Astrocyte (in vitro differentiated cells and primary cell): ENCODE data around the gene AP3B1. TPM values are rescaled to one million over a fixed set of nuclear protein-coding genes. Genes with fewer than 3 reads are reported as not detected.

Source experiments
- DNase-seq: peaks from one replicate; pipeline ENCODE4 v3.0.0-alpha.2; 2010; ENCODE audit warnings: low read depth
- FAIRE-seq: peaks from 2 replicates; lab custom pipeline; 2011; peaks lifted over from hg19 to GRCh38; lab: Jason Lieb, UNC
- H2AFZ ChIP-seq: 2 replicates; pipeline ENCODE4 v1.6.0; 2012; ENCODE audit warnings: low read depth, low read length, inconsistent platforms
- H3K27ac ChIP-seq: 2 replicates; pipeline ENCODE4 v1.5.1; 2011; ENCODE audit warnings: low read depth, low read length, inconsistent platforms
- H3K27me3 ChIP-seq: 2 replicates; pipeline ENCODE4 v1.6.0; 2011; ENCODE audit warnings: low read length, inconsistent platforms; ENCODE audit not compliant: insufficient read depth
- H3K36me3 ChIP-seq: 2 replicates; pipeline ENCODE4 v1.5.1; 2011; ENCODE audit warnings: low read length, inconsistent platforms; ENCODE audit not compliant: insufficient read depth
- H3K4me1 ChIP-seq: 2 replicates; pipeline ENCODE4 v1.5.1; 2011; ENCODE audit warnings: low read length, inconsistent platforms; ENCODE audit not compliant: insufficient read depth
- H3K4me2 ChIP-seq: 2 replicates; pipeline ENCODE4 v1.6.0; 2012; ENCODE audit warnings: low read length, inconsistent platforms
- H3K4me3 ChIP-seq: 2 replicates; pipeline ENCODE4 v1.5.1; 2011; ENCODE audit warnings: low read depth, mild to moderate bottlenecking, low read length, inconsistent platforms; ENCODE audit not compliant: insufficient read depth
- H3K79me2 ChIP-seq: 2 replicates; pipeline ENCODE4 v1.6.0; 2012; ENCODE audit warnings: mild to moderate bottlenecking, low read length, inconsistent platforms; ENCODE audit not compliant: insufficient read depth
- H3K9ac ChIP-seq: 2 replicates; pipeline ENCODE4 v1.6.0; 2012; ENCODE audit warnings: mild to moderate bottlenecking, low read length, inconsistent platforms
- H3K9me3 ChIP-seq: 2 replicates; pipeline ENCODE4 v1.5.1; 2012; ENCODE audit warnings: low read depth, mild to moderate bottlenecking, low read length, inconsistent platforms; ENCODE audit not compliant: insufficient read depth
- H4K20me1 ChIP-seq: 2 replicates; pipeline ENCODE4 v1.6.0; 2012; ENCODE audit warnings: low read length, inconsistent platforms; ENCODE audit not compliant: insufficient read depth
- H3K27ac Mint-ChIP-seq: one replicate; pipeline ENCODE4 v1.8.0; 2021; ENCODE audit warnings: mild to moderate bottlenecking, mixed read lengths; ENCODE audit not compliant: unreplicated experiment
- H3K27me3 Mint-ChIP-seq: one replicate; pipeline ENCODE4 v1.8.0; 2021; ENCODE audit warnings: low read depth, mixed read lengths; ENCODE audit not compliant: unreplicated experiment
- H3K36me3 Mint-ChIP-seq: one replicate; pipeline ENCODE4 v1.8.0; 2021; ENCODE audit warnings: low read depth, mixed read lengths; ENCODE audit not compliant: unreplicated experiment
- H3K4me1 Mint-ChIP-seq: one replicate; pipeline ENCODE4 v1.8.0; 2021; ENCODE audit warnings: low read depth, mixed read lengths; ENCODE audit not compliant: unreplicated experiment
- H3K4me3 Mint-ChIP-seq: one replicate; pipeline ENCODE4 v1.8.0; 2021; ENCODE audit warnings: mild to moderate bottlenecking, moderate library complexity, mixed read lengths; ENCODE audit not compliant: unreplicated experiment
- H3K9me3 Mint-ChIP-seq: one replicate; pipeline ENCODE4 v1.8.0; 2021; ENCODE audit warnings: mild to moderate bottlenecking, mixed read lengths; ENCODE audit not compliant: unreplicated experiment
- EZH2 ChIP-seq: IDR thresholded peaks from 2 replicates; pipeline ENCODE4 v1.6.1; 2012; ENCODE audit warnings: mild to moderate bottlenecking, low read length, inconsistent platforms; ENCODE audit not compliant: insufficient read depth
- total RNA-seq: library from RNA; stranded (reverse); gene quantifications from 2 replicates; pipeline ENCODE4 v1.2.1, GENCODE V29; 2021
- TF ChIP-seq, protein P1 (sequence below): IDR thresholded peaks from 2 replicates; pipeline ENCODE4 v1.5.1; 2011; ENCODE audit warnings: low read depth, mild to moderate bottlenecking, inconsistent platforms, low read length, moderate library complexity; ENCODE audit not compliant: insufficient read depth

Gene AP3B1
- total RNA-seq, 1 donor from 2014 or later: 64.8 TPM

GRCh38 chr5:78003450-78003849 lies 291.0 kb downstream of the AP3B1 start:
- Mint-ChIP-seq H3K9me3 (peaks cover 2% of the 10 kb centered on the region), H3K27me3 (peaks cover 2% of the 10 kb centered on the region), H3K4me3 (no peak overlapping the region), H3K36me3 (peaks cover 11% of the 10 kb centered on the region), H3K27ac (no peak overlapping the region), H3K4me1 (peaks cover 11% of the 10 kb centered on the region)
- no peak overlapping the region for H3K9ac ChIP-seq
- no peak overlapping the region for H3K4me3 ChIP-seq
- H4K20me1 ChIP-seq: no peaks in the 10 kb centered on the region
- no peaks in the 10 kb centered on the region for H3K79me2 ChIP-seq
- peaks cover 5% of the 10 kb centered on the region for H3K36me3 ChIP-seq
- no peak overlapping the region for H3K4me2 ChIP-seq
- peaks cover 2% of the 10 kb centered on the region for H3K4me1 ChIP-seq
- H3K27ac ChIP-seq: no peak overlapping the region
- no peak for DNase-seq
- no peaks in the 10 kb centered on the region for H3K27me3 ChIP-seq
- TF ChIP-seq, protein P1, sequence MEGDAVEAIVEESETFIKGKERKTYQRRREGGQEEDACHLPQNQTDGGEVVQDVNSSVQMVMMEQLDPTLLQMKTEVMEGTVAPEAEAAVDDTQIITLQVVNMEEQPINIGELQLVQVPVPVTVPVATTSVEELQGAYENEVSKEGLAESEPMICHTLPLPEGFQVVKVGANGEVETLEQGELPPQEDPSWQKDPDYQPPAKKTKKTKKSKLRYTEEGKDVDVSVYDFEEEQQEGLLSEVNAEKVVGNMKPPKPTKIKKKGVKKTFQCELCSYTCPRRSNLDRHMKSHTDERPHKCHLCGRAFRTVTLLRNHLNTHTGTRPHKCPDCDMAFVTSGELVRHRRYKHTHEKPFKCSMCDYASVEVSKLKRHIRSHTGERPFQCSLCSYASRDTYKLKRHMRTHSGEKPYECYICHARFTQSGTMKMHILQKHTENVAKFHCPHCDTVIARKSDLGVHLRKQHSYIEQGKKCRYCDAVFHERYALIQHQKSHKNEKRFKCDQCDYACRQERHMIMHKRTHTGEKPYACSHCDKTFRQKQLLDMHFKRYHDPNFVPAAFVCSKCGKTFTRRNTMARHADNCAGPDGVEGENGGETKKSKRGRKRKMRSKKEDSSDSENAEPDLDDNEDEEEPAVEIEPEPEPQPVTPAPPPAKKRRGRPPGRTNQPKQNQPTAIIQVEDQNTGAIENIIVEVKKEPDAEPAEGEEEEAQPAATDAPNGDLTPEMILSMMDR: no peak
- TF ChIP-seq EZH2: no peak
- H2AFZ ChIP-seq: no peak overlapping the region
- H3K9me3 ChIP-seq: no peaks in the 10 kb centered on the region
- FAIRE-seq: no peak

GRCh38 chr5:78002690-78003089 lies 291.8 kb downstream of the AP3B1 start:
- no peak overlapping the region for H3K4me3 ChIP-seq
- H3K27me3 ChIP-seq: no peaks in the 10 kb centered on the region
- H3K9ac ChIP-seq: no peak overlapping the region
- H3K9me3 Mint-ChIP-seq: peaks cover 2% of the 10 kb centered on the region
- H3K4me3 Mint-ChIP-seq: no peak overlapping the region
- FAIRE-seq: no peak
- no peaks in the 10 kb centered on the region for H3K79me2 ChIP-seq
- peaks cover 11% of the 10 kb centered on the region for H3K4me1 Mint-ChIP-seq
- peaks cover 13% of the 10 kb centered on the region for H3K36me3 Mint-ChIP-seq
- peaks cover 2% of the 10 kb centered on the region for H3K4me1 ChIP-seq
- H4K20me1 ChIP-seq: no peaks in the 10 kb centered on the region
- H3K4me2 ChIP-seq: no peak overlapping the region
- H3K36me3 ChIP-seq: peaks cover 5% of the 10 kb centered on the region
- no peak for DNase-seq
- peaks cover 2% of the 10 kb centered on the region for H3K27me3 Mint-ChIP-seq
- TF ChIP-seq, protein P1: no peak
- TF ChIP-seq EZH2: no peak
- no peak overlapping the region for H3K27ac ChIP-seq
- H3K27ac Mint-ChIP-seq: no peak overlapping the region
- H2AFZ ChIP-seq: no peak overlapping the region
- H3K9me3 ChIP-seq: no peaks in the 10 kb centered on the region

DNA sequence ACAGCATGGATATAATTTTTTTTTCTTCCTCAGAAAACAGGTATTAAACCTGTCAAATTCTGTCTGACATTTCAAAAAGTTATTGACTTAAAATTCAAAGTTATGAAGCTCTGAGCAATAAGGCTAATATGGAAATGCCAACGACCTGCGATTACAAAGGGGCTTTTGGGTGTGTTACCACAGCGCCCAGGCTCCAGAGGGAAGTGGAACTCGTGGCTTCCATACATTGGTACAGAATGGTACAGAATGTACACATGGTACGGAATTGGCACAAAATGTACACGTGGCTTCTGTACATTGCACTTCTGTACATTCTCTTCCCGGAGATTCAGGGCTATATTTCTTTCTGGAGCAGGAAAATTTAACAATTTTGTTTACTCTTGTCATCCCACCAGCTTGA lies 293.3 kb downstream of the AP3B1 start:
- no peak for FAIRE-seq
- H3K27me3 ChIP-seq: no peaks in the 10 kb centered on the region
- Mint-ChIP-seq H3K36me3 (peaks cover 13% of the 10 kb centered on the region), H3K9me3 (peaks cover 2% of the 10 kb centered on the region), H3K4me3 (no peak overlapping the region), H3K27me3 (peaks cover 2% of the 10 kb centered on the region), H3K27ac (no peak overlapping the region), H3K4me1 (peaks cover 11% of the 10 kb centered on the region)
- H3K4me3 ChIP-seq: no peak overlapping the region
- no peak for DNase-seq
- TF ChIP-seq, protein P1: no peak
- TF ChIP-seq EZH2: no peak
- H3K79me2 ChIP-seq: no peaks in the 10 kb centered on the region
- H3K27ac ChIP-seq: no peak overlapping the region
- H3K4me1 ChIP-seq: peaks cover 2% of the 10 kb centered on the region
- peaks cover 5% of the 10 kb centered on the region for H3K36me3 ChIP-seq
- H3K9ac ChIP-seq: no peak overlapping the region
- H4K20me1 ChIP-seq: no peaks in the 10 kb centered on the region
- no peak overlapping the region for H3K4me2 ChIP-seq
- H3K9me3 ChIP-seq: no peaks in the 10 kb centered on the region
- H2AFZ ChIP-seq: no peak overlapping the region
